Hepatocyte (in vitro differentiated cells): Measurements from ENCODE around the gene EME1.

Experiments used
- EZH2 ChIP-seq: fragments of 200-600 bp; sonication (generic); IDR thresholded peaks from 2 replicates; pipeline ENCODE4 v1.6.1; 2016; ENCODE audit warnings: antibody characterized with exemption, mild to moderate bottlenecking, borderline replicate concordance
- TF ChIP-seq, protein P1 (sequence below): fragments of 200-600 bp; sonication (generic); IDR thresholded peaks from 2 replicates; pipeline ENCODE4 v1.5.1; 2016; ENCODE audit warnings: antibody characterized with exemption, mild to moderate bottlenecking; ENCODE audit not compliant: poor library complexity

DNA sequence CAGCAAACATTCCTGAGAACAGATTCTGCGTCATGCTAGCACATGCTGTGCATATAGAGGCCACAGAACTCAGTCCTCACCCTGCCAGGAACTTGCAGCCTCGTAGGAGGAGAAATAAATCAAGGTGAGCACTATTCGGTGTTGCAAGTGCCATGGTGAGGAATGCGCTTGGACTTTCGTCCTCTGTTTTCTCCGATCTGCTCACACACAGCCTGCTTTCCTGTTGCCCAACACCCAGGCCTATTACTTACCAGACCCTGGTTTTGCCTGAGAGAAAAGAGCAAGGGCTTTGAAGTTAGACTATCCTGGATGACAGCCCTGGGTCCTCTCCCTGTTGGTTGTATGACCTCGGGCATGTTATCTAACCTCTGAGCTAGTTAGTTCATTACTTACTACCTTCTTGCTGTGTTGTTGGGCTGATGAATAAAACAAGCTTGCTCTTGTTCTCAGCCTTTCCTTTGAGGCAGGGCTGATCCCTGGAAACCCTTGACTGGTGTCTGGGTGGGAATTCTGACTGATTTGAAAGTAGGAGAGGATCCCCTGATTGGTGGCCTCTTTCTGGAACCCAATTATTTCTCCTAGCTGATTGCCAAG, 55.9 kb downstream of the EME1 start:
- TF ChIP-seq, protein P1, sequence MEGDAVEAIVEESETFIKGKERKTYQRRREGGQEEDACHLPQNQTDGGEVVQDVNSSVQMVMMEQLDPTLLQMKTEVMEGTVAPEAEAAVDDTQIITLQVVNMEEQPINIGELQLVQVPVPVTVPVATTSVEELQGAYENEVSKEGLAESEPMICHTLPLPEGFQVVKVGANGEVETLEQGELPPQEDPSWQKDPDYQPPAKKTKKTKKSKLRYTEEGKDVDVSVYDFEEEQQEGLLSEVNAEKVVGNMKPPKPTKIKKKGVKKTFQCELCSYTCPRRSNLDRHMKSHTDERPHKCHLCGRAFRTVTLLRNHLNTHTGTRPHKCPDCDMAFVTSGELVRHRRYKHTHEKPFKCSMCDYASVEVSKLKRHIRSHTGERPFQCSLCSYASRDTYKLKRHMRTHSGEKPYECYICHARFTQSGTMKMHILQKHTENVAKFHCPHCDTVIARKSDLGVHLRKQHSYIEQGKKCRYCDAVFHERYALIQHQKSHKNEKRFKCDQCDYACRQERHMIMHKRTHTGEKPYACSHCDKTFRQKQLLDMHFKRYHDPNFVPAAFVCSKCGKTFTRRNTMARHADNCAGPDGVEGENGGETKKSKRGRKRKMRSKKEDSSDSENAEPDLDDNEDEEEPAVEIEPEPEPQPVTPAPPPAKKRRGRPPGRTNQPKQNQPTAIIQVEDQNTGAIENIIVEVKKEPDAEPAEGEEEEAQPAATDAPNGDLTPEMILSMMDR, result no peak
- no peak for TF ChIP-seq EZH2
